IPS-15b (cell line): Measurements from ENCODE around the gene MTOR.

Source experiments
- H3K27me3 ChIP-seq: one replicate; pipeline ENCODE4 v1.6.1; 2013; ENCODE audit warnings: low read length; ENCODE audit not compliant: control insufficient read depth, insufficient read depth
- H3K36me3 ChIP-seq: one replicate; pipeline ENCODE4 v1.6.1; 2013; ENCODE audit warnings: low read length; ENCODE audit not compliant: control insufficient read depth, insufficient read depth
- H3K4me1 ChIP-seq: one replicate; pipeline ENCODE4 v1.6.1; 2013; ENCODE audit warnings: mild to moderate bottlenecking, low read length; ENCODE audit not compliant: control insufficient read depth, insufficient read depth
- H3K4me3 ChIP-seq: one replicate; pipeline ENCODE4 v1.5.1; 2013; ENCODE audit warnings: low read depth, low read length
- H3K9ac ChIP-seq: one replicate; pipeline ENCODE4 v1.6.1; 2013; ENCODE audit warnings: low read depth, mild to moderate bottlenecking, low read length
- H3K9me3 ChIP-seq: one replicate; pipeline ENCODE4 v1.6.1; 2013; ENCODE audit warnings: mild to moderate bottlenecking, low read length; ENCODE audit not compliant: control insufficient read depth, insufficient read depth

Gene MTOR

GRCh38 chr1:11138952-11139351, 123.4 kb downstream of the MTOR start:
- Histone ChIP-seq H3K4me3 (no peak overlapping the region), H3K4me1 (no peaks in the 10 kb centered on the region), H3K9ac (no peak overlapping the region), H3K27me3 (no peaks in the 10 kb centered on the region), H3K9me3 (no peaks in the 10 kb centered on the region), H3K36me3 (peaks cover 37% of the 10 kb centered on the region)

GRCh38 chr1:11138029-11138428, 124.3 kb downstream of the MTOR start:
- H3K9ac ChIP-seq: no peak overlapping the region
- H3K4me3 ChIP-seq: no peak overlapping the region
- peaks cover 36% of the 10 kb centered on the region for H3K36me3 ChIP-seq
- no peaks in the 10 kb centered on the region for H3K9me3 ChIP-seq
- H3K4me1 ChIP-seq: no peaks in the 10 kb centered on the region
- H3K27me3 ChIP-seq: no peaks in the 10 kb centered on the region

- Histone ChIP-seq H3K9me3 (no peaks in the 10 kb centered on the region), H3K4me1 (no peaks in the 10 kb centered on the region), H3K36me3 (peaks cover 50% of the 10 kb centered on the region), H3K27me3 (no peaks in the 10 kb centered on the region), H3K4me3 (no peak overlapping the region), H3K9ac (no peak overlapping the region)
Observed at GRCh38 chr1:11134898-11135266, 127.5 kb downstream of the MTOR start.

GRCh38 chr1:11134251-11134897, 128.0 kb downstream of the MTOR start:
- H3K27me3 ChIP-seq: no peaks in the 10 kb centered on the region
- H3K4me3 ChIP-seq: no peak overlapping the region
- H3K4me1 ChIP-seq: no peaks in the 10 kb centered on the region
- peaks cover 51% of the 10 kb centered on the region for H3K36me3 ChIP-seq
- H3K9ac ChIP-seq: no peak overlapping the region
- no peaks in the 10 kb centered on the region for H3K9me3 ChIP-seq

- H3K4me1 ChIP-seq: no peaks in the 10 kb centered on the region
- H3K27me3 ChIP-seq: no peaks in the 10 kb centered on the region
- no peaks in the 10 kb centered on the region for H3K9me3 ChIP-seq
- H3K36me3 ChIP-seq: peaks cover 55% of the 10 kb centered on the region
- no peak overlapping the region for H3K9ac ChIP-seq
- H3K4me3 ChIP-seq: no peak overlapping the region
Observed at GRCh38 chr1:11132563-11133293, 129.6 kb downstream of the MTOR start.

- Histone ChIP-seq H3K9ac (no peak overlapping the region), H3K4me1 (no peaks in the 10 kb centered on the region), H3K27me3 (no peaks in the 10 kb centered on the region), H3K36me3 (peaks cover 63% of the 10 kb centered on the region), H3K4me3 (no peak overlapping the region), H3K9me3 (no peaks in the 10 kb centered on the region)
Observed at GRCh38 chr1:11131816-11132215, 130.5 kb downstream of the MTOR start.

GRCh38 chr1:11130406-11130805, 131.9 kb downstream of the MTOR start:
- H3K4me1 ChIP-seq: no peaks in the 10 kb centered on the region
- H3K36me3 ChIP-seq: peaks cover 71% of the 10 kb centered on the region
- H3K9ac ChIP-seq: no peak overlapping the region
- no peak overlapping the region for H3K4me3 ChIP-seq
- no peaks in the 10 kb centered on the region for H3K9me3 ChIP-seq
- no peaks in the 10 kb centered on the region for H3K27me3 ChIP-seq

GRCh38 chr1:11129649-11130390, 132.5 kb downstream of the MTOR start:
- H3K9ac ChIP-seq: no peak overlapping the region
- peaks cover 77% of the 10 kb centered on the region for H3K36me3 ChIP-seq
- H3K4me1 ChIP-seq: no peaks in the 10 kb centered on the region
- no peak overlapping the region for H3K4me3 ChIP-seq
- H3K27me3 ChIP-seq: no peaks in the 10 kb centered on the region
- H3K9me3 ChIP-seq: no peaks in the 10 kb centered on the region

GRCh38 chr1:11126569-11126968, 135.8 kb downstream of the MTOR start:
- H3K9ac ChIP-seq: no peak overlapping the region
- H3K27me3 ChIP-seq: no peaks in the 10 kb centered on the region
- no peaks in the 10 kb centered on the region for H3K9me3 ChIP-seq
- no peak overlapping the region for H3K4me3 ChIP-seq
- peaks cover 79% of the 10 kb centered on the region for H3K36me3 ChIP-seq
- H3K4me1 ChIP-seq: no peaks in the 10 kb centered on the region

GRCh38 chr1:11125931-11126330, 136.4 kb downstream of the MTOR start:
- H3K4me1 ChIP-seq: no peaks in the 10 kb centered on the region

GRCh38 chr1:11124965-11125364, 137.4 kb downstream of the MTOR start:
- H3K4me3 ChIP-seq: no peak overlapping the region
- H3K27me3 ChIP-seq: no peaks in the 10 kb centered on the region
- no peaks in the 10 kb centered on the region for H3K9me3 ChIP-seq
- no peak overlapping the region for H3K9ac ChIP-seq
- no peaks in the 10 kb centered on the region for H3K4me1 ChIP-seq
- H3K36me3 ChIP-seq: peaks cover 69% of the 10 kb centered on the region

More at GRCh38 chr1:11125931-11126330, 136.4 kb downstream of the MTOR start:
- Histone ChIP-seq H3K36me3 (peaks cover 79% of the 10 kb centered on the region), H3K4me3 (no peak overlapping the region), H3K9me3 (no peaks in the 10 kb centered on the region), H3K27me3 (no peaks in the 10 kb centered on the region), H3K9ac (no peak overlapping the region)

GRCh38 chr1:11116318-11116717, 146.0 kb downstream of the MTOR start:
- no peaks in the 10 kb centered on the region for H3K27me3 ChIP-seq
- no peaks in the 10 kb centered on the region for H3K9me3 ChIP-seq
- peaks cover 14% of the 10 kb centered on the region for H3K36me3 ChIP-seq
- no peaks in the 10 kb centered on the region for H3K4me1 ChIP-seq
- H3K4me3 ChIP-seq: no peak overlapping the region
- H3K9ac ChIP-seq: no peak overlapping the region
